Vagina (tissue), 2 donors: Measurements from ENCODE around the gene PPP1R36. TPM values are rescaled to one million over a fixed set of nuclear protein-coding genes. Genes with fewer than 3 reads are reported as not detected.

Experiments used
- DNase-seq, 2 donors: peaks; one replicate each; pipeline ENCODE4 v3.0.0-alpha.2; 2017; ENCODE audit errors: extremely low spot score in 2 of 2
- H3K27ac ChIP-seq: fragments of 200-600 bp; sonication (generic); one replicate; pipeline ENCODE4 v1.5.1; 2019
- H3K27me3 ChIP-seq: fragments of 200-600 bp; sonication (generic); one replicate; pipeline ENCODE4 v1.5.1; 2019
- H3K36me3 ChIP-seq, 2 donors: fragments of 200-600 bp; sonication (generic); one replicate each; pipeline ENCODE4 v1.5.1; 2017 to 2019
- H3K4me1 ChIP-seq: fragments of 200-600 bp; sonication (generic); one replicate; pipeline ENCODE4 v1.5.1; 2019
- H3K4me3 ChIP-seq, 2 donors: fragments of 200-600 bp; sonication (generic); 1 replicate in 1 of 2; 2 replicates in 1 of 2; pipeline ENCODE4 v1.5.1; 2016 to 2019
- H3K9me3 ChIP-seq: fragments of 200-600 bp; sonication (generic); one replicate; pipeline ENCODE4 v1.5.1; 2019
- POLR2A ChIP-seq, 2 donors: fragments of 450-650 bp; IDR thresholded peaks; one replicate each; pipeline ENCODE4 v1.6.1; 2017; ENCODE audit warnings: antibody characterized with exemption in 2 of 2, mild to moderate bottlenecking in 2 of 2, moderate library complexity in 2 of 2
- POLR2AphosphoS5 ChIP-seq, 2 donors: sonication (generic); formaldehyde crosslinking; IDR thresholded peaks; one replicate each; pipeline ENCODE4 v1.9.0; 2017; ENCODE audit warnings: antibody characterized with exemption in 2 of 2, mild to moderate bottlenecking in 2 of 2, low read depth in 1 of 2; ENCODE audit not compliant: insufficient read depth in 1 of 2
- intact Hi-C: fragments of 100-400 bp; cut with DNase I; formaldehyde crosslinking; loops from one replicate; pipeline ENCODE4 v1.15.1; 2023
- total RNA-seq: library from RNA; depleted of rRNA; stranded (reverse); fragments of >200 nt; gene quantifications from one replicate; pipeline ENCODE4 v1.2.3, GENCODE V29; 2016
- TF ChIP-seq, protein P1 (sequence below), 3 experiments: fragments of 450-650 bp in 2 of 3; fragments of 200-600 bp in 1 of 3; sonication (generic) in 1 of 3; IDR thresholded peaks; one replicate each; pipeline ENCODE4 v1.5.1; 2017 to 2019; ENCODE audit warnings: antibody characterized with exemption in 3 of 3, mild to moderate bottlenecking in 2 of 3, moderate library complexity in 2 of 3

PPP1R36 gene
- total RNA-seq, 1 donor from 2014 or later: not detected

DNA sequence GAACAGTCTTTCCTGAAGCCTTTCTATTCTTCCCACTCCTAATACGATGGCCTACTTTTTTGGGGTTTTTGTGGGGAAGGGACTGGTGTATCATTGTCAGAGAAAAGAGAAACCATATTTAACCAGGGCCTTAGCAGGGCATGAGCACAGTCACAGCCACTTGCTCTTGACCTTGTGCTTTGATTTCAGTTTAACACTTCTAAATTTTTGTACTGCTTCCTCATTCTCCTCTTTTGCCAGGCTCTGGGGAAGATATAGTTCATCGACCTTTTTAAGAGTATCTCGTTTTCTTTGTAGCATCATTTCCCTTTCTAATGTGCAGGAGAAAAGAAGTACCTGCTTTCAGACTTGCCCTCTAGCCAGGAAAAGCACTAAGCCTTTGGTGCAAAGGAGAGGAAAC lies 43.0 kb upstream of the PPP1R36 start:
- DNase-seq: no peak

GRCh38 chr14:64507376-64508156 lies 42.2 kb upstream of the PPP1R36 start:
- Histone ChIP-seq H3K4me3 (no peak overlapping the region), H3K9me3 (no peaks in the 10 kb centered on the region), H3K4me1 (peaks cover 70% of the 10 kb centered on the region), H3K27ac (peak overlapping the region; percentile 51), H3K27me3 (no peaks in the 10 kb centered on the region), H3K36me3 (no peaks in the 10 kb centered on the region)
- DNase-seq: no peak
- intact Hi-C loops: no loop called here
- TF ChIP-seq POLR2AphosphoS5 (IDR thresholded peaks at IDR 0.05; ENCODE audit: insufficient read depth in 1 of 2, low read depth in 1 of 2) (peak in 1 of 2 donors; percentile 33), POLR2A (IDR thresholded peaks at IDR 0.05) (no peak)

More for the DNA sequence above, 43.0 kb upstream of the PPP1R36 start:
- peak overlapping the region; percentile 68 to 90 for H3K4me3 ChIP-seq
- TF ChIP-seq, protein P1, sequence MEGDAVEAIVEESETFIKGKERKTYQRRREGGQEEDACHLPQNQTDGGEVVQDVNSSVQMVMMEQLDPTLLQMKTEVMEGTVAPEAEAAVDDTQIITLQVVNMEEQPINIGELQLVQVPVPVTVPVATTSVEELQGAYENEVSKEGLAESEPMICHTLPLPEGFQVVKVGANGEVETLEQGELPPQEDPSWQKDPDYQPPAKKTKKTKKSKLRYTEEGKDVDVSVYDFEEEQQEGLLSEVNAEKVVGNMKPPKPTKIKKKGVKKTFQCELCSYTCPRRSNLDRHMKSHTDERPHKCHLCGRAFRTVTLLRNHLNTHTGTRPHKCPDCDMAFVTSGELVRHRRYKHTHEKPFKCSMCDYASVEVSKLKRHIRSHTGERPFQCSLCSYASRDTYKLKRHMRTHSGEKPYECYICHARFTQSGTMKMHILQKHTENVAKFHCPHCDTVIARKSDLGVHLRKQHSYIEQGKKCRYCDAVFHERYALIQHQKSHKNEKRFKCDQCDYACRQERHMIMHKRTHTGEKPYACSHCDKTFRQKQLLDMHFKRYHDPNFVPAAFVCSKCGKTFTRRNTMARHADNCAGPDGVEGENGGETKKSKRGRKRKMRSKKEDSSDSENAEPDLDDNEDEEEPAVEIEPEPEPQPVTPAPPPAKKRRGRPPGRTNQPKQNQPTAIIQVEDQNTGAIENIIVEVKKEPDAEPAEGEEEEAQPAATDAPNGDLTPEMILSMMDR (IDR thresholded peaks at IDR 0.05): no peak
- TF ChIP-seq POLR2A (IDR thresholded peaks at IDR 0.05) (no peak), POLR2AphosphoS5 (IDR thresholded peaks at IDR 0.05; ENCODE audit: insufficient read depth in 1 of 2, low read depth in 1 of 2) (no peak)
- no peaks in the 10 kb centered on the region for H3K9me3 ChIP-seq
- H3K27me3 ChIP-seq: no peaks in the 10 kb centered on the region
- H3K36me3 ChIP-seq: no peaks in the 10 kb centered on the region
- intact Hi-C loops: no loop called here
- H3K4me1 ChIP-seq: peaks cover 72% of the 10 kb centered on the region
- H3K27ac ChIP-seq: peak overlapping the region; percentile 51

DNA sequence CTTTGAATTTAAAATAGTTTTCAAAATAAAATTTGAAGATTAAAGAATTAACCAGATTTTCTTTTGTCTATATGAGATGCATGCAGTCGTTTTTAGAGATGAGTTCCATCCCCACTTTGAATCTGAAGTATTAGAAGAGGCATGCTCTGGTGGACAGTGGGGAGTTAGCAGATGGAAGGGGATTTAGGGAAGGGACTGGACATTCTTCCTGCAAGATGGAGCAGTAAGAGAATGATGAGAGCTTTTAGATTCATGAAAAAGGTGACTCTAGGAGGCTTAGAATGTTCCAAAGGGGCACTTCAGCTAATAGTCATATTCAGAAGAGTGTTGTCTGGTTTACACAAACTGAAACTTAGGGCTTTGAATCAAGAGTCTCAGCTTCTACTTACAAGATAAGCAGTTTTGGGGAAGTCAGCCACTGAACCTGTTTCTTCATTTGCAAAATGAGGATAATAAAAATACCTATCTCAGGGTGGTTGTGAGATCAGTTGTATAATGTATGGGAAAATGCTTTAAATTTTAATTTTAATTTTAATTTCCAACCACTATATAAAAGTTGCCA lies 41.5 kb upstream of the PPP1R36 start:
- Histone ChIP-seq H3K9me3 (no peaks in the 10 kb centered on the region), H3K27ac (no peak overlapping the region), H3K4me1 (peaks cover 72% of the 10 kb centered on the region), H3K36me3 (no peaks in the 10 kb centered on the region), H3K27me3 (no peaks in the 10 kb centered on the region), H3K4me3 (no peak overlapping the region)
- intact Hi-C loops: no loop called here
- TF ChIP-seq POLR2AphosphoS5 (IDR thresholded peaks at IDR 0.05; ENCODE audit: insufficient read depth in 1 of 2, low read depth in 1 of 2): no peak
- no peak for TF ChIP-seq POLR2A (IDR thresholded peaks at IDR 0.05)
- TF ChIP-seq, protein P1 (IDR thresholded peaks at IDR 0.05): no peak
- no peak for DNase-seq

DNA sequence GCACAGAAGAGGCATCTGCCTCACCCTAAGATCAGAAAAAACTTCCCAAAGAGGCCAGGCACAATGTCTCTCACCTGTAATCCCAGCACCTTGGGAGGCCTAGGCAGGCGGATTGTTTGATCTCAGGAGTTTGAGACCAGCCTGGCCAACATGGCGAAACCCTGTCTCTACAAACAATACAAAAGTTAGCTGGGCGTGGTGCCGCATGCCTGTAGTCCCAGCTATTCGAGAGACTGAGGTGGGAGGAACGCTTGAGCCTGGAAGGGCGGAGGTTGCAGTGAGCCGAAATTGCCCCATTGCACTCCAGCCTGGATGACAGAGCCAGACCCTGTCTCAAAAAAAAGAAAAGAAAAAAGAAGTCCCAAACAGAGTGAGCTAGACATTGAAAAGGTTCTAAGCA lies 40.7 kb upstream of the PPP1R36 start:
- Histone ChIP-seq H3K27me3 (no peaks in the 10 kb centered on the region), H3K4me3 (no peak overlapping the region), H3K27ac (no peak overlapping the region), H3K4me1 (peaks cover 78% of the 10 kb centered on the region), H3K9me3 (no peaks in the 10 kb centered on the region), H3K36me3 (no peaks in the 10 kb centered on the region)
- no peak for TF ChIP-seq POLR2AphosphoS5 (IDR thresholded peaks at IDR 0.05; ENCODE audit: insufficient read depth in 1 of 2, low read depth in 1 of 2)
- TF ChIP-seq, protein P1 (IDR thresholded peaks at IDR 0.05): no peak
- no peak for TF ChIP-seq POLR2A (IDR thresholded peaks at IDR 0.05)
- intact Hi-C loops: no loop called here
- DNase-seq: no peak

DNA sequence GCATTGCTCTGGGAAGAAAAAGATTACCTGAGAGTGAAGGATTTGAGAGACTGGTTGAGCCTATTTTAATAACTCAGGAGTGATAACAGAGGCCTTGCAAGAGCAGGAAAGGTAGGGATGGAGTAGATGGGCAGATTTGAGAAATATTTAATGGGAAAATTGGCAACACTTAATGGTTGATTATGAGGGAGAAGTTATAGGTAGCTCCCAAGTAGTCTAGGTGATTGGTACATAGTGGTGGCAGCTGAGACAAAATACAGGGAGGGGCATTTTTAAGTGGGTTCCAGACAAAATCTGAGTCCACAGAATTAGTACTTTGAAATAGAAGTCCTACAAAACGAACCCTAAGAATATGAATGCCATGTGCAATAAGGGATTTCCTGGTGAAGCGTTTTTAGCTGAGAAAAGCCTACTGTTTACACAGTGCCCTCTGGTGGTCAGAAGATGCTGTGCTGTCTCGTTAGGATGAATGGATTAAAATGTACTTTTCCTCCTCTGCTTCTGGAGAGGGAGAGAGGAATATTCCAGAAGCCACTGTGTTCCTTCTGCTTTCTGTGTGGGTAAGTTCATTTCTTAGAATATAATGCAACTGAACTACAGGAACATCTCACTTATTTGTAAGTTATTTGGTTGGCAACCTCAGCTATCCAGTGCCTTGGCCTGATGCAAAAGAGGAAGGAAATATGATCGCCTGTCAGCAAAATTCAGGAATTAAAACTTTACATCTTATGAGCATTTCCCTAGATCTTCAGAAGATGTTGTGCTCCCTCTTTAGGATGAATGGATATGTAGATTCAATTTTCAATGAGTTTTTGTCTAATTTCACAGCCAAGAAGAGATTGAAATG lies 38.7 kb upstream of the PPP1R36 start:
- no peak for DNase-seq
- H3K9me3 ChIP-seq: no peaks in the 10 kb centered on the region
- no peak overlapping the region for H3K27ac ChIP-seq
- no peak overlapping the region for H3K4me3 ChIP-seq
- TF ChIP-seq, protein P1 (IDR thresholded peaks at IDR 0.05): peak; percentile 78 to 84 (median 80)
- TF ChIP-seq POLR2AphosphoS5 (IDR thresholded peaks at IDR 0.05; ENCODE audit: insufficient read depth in 1 of 2, low read depth in 1 of 2) (peak in 1 of 2 donors; percentile 76), POLR2A (IDR thresholded peaks at IDR 0.05) (no peak)
- peaks cover 91% of the 10 kb centered on the region for H3K4me1 ChIP-seq
- no peaks in the 10 kb centered on the region for H3K36me3 ChIP-seq
- intact Hi-C loops: no loop called here
- H3K27me3 ChIP-seq: no peaks in the 10 kb centered on the region
